KOPT-K1 (cell line): ENCODE data around the gene PRR15.

ENCODE experiments used
- H3K27ac ChIP-seq: fragments of 200-600 bp; sonication (generic); 2 replicates; pipeline ENCODE4 v1.5.1; 2016; ENCODE audit warnings: antibody characterized with exemption, mild to moderate bottlenecking, low read depth, low read length; ENCODE audit not compliant: poor library complexity, severe bottlenecking
- H3K36me3 ChIP-seq: fragments of 200-600 bp; sonication (generic); 2 replicates; pipeline ENCODE4 v1.5.1; 2017; ENCODE audit warnings: antibody characterized with exemption, mild to moderate bottlenecking, low read length, moderate library complexity; ENCODE audit not compliant: insufficient read depth
- H3K9me3 ChIP-seq: fragments of 200-600 bp; sonication (generic); 2 replicates; pipeline ENCODE4 v1.5.1; 2017; ENCODE audit warnings: antibody characterized with exemption, low read length, mild to moderate bottlenecking; ENCODE audit not compliant: insufficient read depth, poor library complexity, severe bottlenecking

The PRR15 gene

GRCh38 chr7:29611941-29612544 is 48.4 kb downstream of the PRR15 start:
- Histone ChIP-seq H3K27ac (no peak overlapping the region), H3K9me3 (no peaks in the 10 kb centered on the region), H3K36me3 (no peaks in the 10 kb centered on the region)

- no peak overlapping the region for H3K27ac ChIP-seq
- H3K9me3 ChIP-seq: no peaks in the 10 kb centered on the region
- no peaks in the 10 kb centered on the region for H3K36me3 ChIP-seq
Measured at GRCh38 chr7:29612596-29612995, 49.0 kb downstream of the PRR15 start.

- Histone ChIP-seq H3K36me3 (no peaks in the 10 kb centered on the region), H3K9me3 (no peaks in the 10 kb centered on the region), H3K27ac (no peak overlapping the region)
Measured at GRCh38 chr7:29613100-29613499, 49.5 kb downstream of the PRR15 start.

- Histone ChIP-seq H3K9me3 (no peaks in the 10 kb centered on the region), H3K27ac (no peak overlapping the region), H3K36me3 (no peaks in the 10 kb centered on the region)
Measured at GRCh38 chr7:29614229-29614628, 50.6 kb downstream of the PRR15 start.
